Kidney (tissue), 14 donors: Measurements from ENCODE around the gene MED23. TPM values are rescaled to one million over a fixed set of nuclear protein-coding genes. Genes with fewer than 3 reads are reported as not detected.

Source experiments
- DNase-seq, 5 donors: peaks; one replicate each; pipeline ENCODE4 v3.0.0-alpha.2; 2013 to 2020
- FAIRE-seq: peaks from 2 replicates; lab custom pipeline; 2012; peaks lifted over from hg19 to GRCh38; lab: Jason Lieb, UNC
- H3K27ac ChIP-seq, 2 donors: one replicate each; pipeline ENCODE4 v1.7.0; 2013; ENCODE audit warnings: low read depth in 2 of 2, low read length in 2 of 2, inconsistent platforms in 1 of 2
- H3K27me3 ChIP-seq: one replicate; pipeline ENCODE4 v1.7.1; 2013; ENCODE audit warnings: low read length, inconsistent platforms; ENCODE audit not compliant: control insufficient read depth, insufficient read depth
- H3K36me3 ChIP-seq, 3 donors: one replicate each; pipeline versions ENCODE4 v1.7.0 to v1.7.1; 2013; ENCODE audit warnings: low read length in 3 of 3, control low read depth in 1 of 3, inconsistent platforms in 1 of 3; ENCODE audit not compliant: insufficient read depth in 3 of 3, control insufficient read depth in 2 of 3
- H3K4me1 ChIP-seq, 3 donors: one replicate each; pipeline versions ENCODE4 v1.7.0 to v1.7.1; 2013; ENCODE audit warnings: low read length in 3 of 3, inconsistent platforms in 1 of 3, low read depth in 1 of 3; ENCODE audit not compliant: control insufficient read depth in 2 of 3, insufficient read depth in 2 of 3
- H3K4me3 ChIP-seq, 3 donors: one replicate each; pipeline versions ENCODE4 v1.7.0 to v1.8.1; 2013; ENCODE audit warnings: low read length in 3 of 3, control low read depth in 1 of 3, inconsistent platforms in 1 of 3
- H3K9ac ChIP-seq, 3 donors: one replicate each; pipeline versions ENCODE4 v1.7.0 to v1.7.1; 2013; ENCODE audit warnings: low read length in 3 of 3, control low read depth in 1 of 3, inconsistent platforms in 1 of 3
- H3K9me3 ChIP-seq, 3 donors: one replicate each; pipeline versions ENCODE4 v1.7.0 to v1.7.1; 2013; ENCODE audit warnings: low read length in 3 of 3, control low read depth in 1 of 3, inconsistent platforms in 1 of 3; ENCODE audit not compliant: control insufficient read depth in 2 of 3, insufficient read depth in 1 of 3
- intact Hi-C: fragments of 100-400 bp; cut with DNase I; formaldehyde crosslinking; loops from one replicate; pipeline ENCODE4 v1.11.1; 2022
- polyA plus RNA-seq: library from polyadenylated mRNA; stranded (reverse); fragments of 350-450 nt; fragmentation: Illumina TruSeq; extraction: RNeasy Lipid Tissue Mini Kit (QIAGEN cat#74804); gene quantifications from one replicate; pipeline ENCODE4 v1.2.3, GENCODE V29; 2014; ENCODE audit warnings: low read depth, low replicate concordance; ENCODE audit not compliant: insufficient read depth
- total RNA-seq: library from RNA; stranded (reverse); fragmentation: NEBNext Ultra II Directional; extraction: Animal tissue kit (Norgen Biotek cat#: 25700); gene quantifications from one replicate; pipeline ENCODE4 v1.2.1, GENCODE V29; 2021
- TF ChIP-seq, protein P1 (sequence below): IDR thresholded peaks from 3 replicates; pipeline ENCODE4 v1.5.1; 2012; ENCODE audit warnings: mild to moderate bottlenecking, moderate library complexity, borderline replicate concordance; ENCODE audit not compliant: insufficient read depth; ENCODE audit errors: extremely low read depth
- donor health status: control.
- donor health status: control.
- donor health status: control.
- donor health status: control.
- donor health status: control.
- donor health status: DM: yes; HTN: yes; CAD: no.
- donor health status: Normal renal cell carcinoma (clear cell type).

Gene MED23
- total and polyA plus RNA-seq, 2 donors from 2014 or later = 7.7 to 27.4 TPM

GRCh38 chr6:131581523-131581922 lies 46.5 kb downstream of the MED23 start:
- intact Hi-C loops = no loop called here
- H3K9me3 ChIP-seq = no peaks in the 10 kb centered on the region
- H3K27me3 ChIP-seq = no peaks in the 10 kb centered on the region
- no peaks in the 10 kb centered on the region for H3K4me1 ChIP-seq
- no peak overlapping the region for H3K9ac ChIP-seq
- DNase-seq (no peak), FAIRE-seq (no peak)
- H3K4me3 ChIP-seq = no peak overlapping the region
- TF ChIP-seq, protein P1, sequence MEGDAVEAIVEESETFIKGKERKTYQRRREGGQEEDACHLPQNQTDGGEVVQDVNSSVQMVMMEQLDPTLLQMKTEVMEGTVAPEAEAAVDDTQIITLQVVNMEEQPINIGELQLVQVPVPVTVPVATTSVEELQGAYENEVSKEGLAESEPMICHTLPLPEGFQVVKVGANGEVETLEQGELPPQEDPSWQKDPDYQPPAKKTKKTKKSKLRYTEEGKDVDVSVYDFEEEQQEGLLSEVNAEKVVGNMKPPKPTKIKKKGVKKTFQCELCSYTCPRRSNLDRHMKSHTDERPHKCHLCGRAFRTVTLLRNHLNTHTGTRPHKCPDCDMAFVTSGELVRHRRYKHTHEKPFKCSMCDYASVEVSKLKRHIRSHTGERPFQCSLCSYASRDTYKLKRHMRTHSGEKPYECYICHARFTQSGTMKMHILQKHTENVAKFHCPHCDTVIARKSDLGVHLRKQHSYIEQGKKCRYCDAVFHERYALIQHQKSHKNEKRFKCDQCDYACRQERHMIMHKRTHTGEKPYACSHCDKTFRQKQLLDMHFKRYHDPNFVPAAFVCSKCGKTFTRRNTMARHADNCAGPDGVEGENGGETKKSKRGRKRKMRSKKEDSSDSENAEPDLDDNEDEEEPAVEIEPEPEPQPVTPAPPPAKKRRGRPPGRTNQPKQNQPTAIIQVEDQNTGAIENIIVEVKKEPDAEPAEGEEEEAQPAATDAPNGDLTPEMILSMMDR = no peak
- peaks cover 3 to 12% (median 4%) of the 10 kb centered on the region in 3 donors for H3K36me3 ChIP-seq
- no peak overlapping the region for H3K27ac ChIP-seq

DNA sequence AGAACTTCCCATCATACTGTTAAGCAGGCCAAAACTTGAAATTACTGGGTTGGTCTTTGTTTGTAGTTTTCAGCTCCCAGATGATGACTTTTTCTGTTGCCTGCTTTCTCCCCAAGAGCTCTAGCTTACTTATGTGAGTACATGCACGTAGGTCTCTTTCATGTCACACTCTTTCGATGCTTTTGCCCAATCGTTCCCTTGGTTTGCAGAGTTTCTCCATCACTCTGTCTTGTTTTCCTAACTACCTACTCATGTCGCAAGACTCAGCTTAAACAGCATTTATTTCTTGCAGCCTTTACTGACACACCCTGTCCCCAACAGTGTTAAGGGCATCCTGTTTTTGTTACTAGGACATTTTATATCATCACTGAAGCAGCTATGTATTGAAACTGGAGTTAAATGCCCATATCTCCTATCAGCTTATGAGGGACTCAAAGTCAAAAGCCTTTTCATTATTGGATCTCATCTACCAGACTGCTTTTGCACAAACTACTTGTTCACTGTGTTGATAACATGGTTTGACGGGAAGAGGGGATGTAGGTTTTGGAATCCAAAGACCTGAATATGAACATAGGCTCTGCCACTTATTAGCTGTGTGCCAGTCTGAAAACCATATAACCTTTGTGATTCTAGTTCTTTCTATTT lies 52.1 kb downstream of the MED23 start:
- TF ChIP-seq, protein P1 = no peak
- FAIRE-seq = no peak

GRCh38 chr6:131574686-131575085 lies 53.4 kb downstream of the MED23 start:
- peaks cover 0 to 4% (median under 1%) of the 10 kb centered on the region in 3 donors for H3K36me3 ChIP-seq
- intact Hi-C loops = no loop called here
- no peak overlapping the region for H3K27ac ChIP-seq
- no peak overlapping the region for H3K4me3 ChIP-seq
- H3K9ac ChIP-seq = no peak overlapping the region
- no peak for FAIRE-seq
- H3K9me3 ChIP-seq = no peaks in the 10 kb centered on the region
- H3K4me1 ChIP-seq = no peaks in the 10 kb centered on the region
- TF ChIP-seq, protein P1 = no peak
- H3K27me3 ChIP-seq = no peaks in the 10 kb centered on the region
- DNase-seq = no peak

More for the DNA sequence above, 52.1 kb downstream of the MED23 start:
- no peaks in the 10 kb centered on the region for H3K27me3 ChIP-seq
- peaks cover 0 to 4% (median 3%) of the 10 kb centered on the region in 3 donors for H3K36me3 ChIP-seq
- H3K9ac ChIP-seq = no peak overlapping the region
- H3K27ac ChIP-seq = no peak overlapping the region
- intact Hi-C loops = no loop called here
- no peaks in the 10 kb centered on the region for H3K4me1 ChIP-seq
- H3K9me3 ChIP-seq = no peaks in the 10 kb centered on the region
- no peak for DNase-seq
- H3K4me3 ChIP-seq = no peak overlapping the region
